A549 (cell line): ENCODE results near the gene QPRT. TPM values are rescaled to one million over a fixed set of nuclear protein-coding genes. Genes with fewer than 3 reads are reported as not detected.

Experiments used
- ATAC-seq, 2 experiments: fragments of 200-7000 bp in 1 of 2; fragments of >200 bp in 1 of 2; cut with Nextera tagmentation in 1 of 2; cut with Tn5 transposase in 1 of 2; 3 replicates each; pipeline versions ENCODE4 v1.8.0 to v1.9.1; 2018 to 2020; ENCODE audit warnings: mild to moderate bottlenecking in 1 of 2, moderate library complexity in 1 of 2
- CTCF ChIA-PET: fragments of 300-600 bp; sonication (Branson Sonifier 250); formaldehyde crosslinking; extraction: SDS; loops from one replicate; lab custom pipeline; 2021; ENCODE audit warnings: antibody characterized with exemption, inconsistent platforms; lab: Yijun Ruan, JAX
- POLR2A ChIA-PET: fragments of 350-600 bp; formaldehyde crosslinking; extraction: SDS; loops from one replicate; lab custom pipeline; 2021; ENCODE audit warnings: antibody characterized with exemption, inconsistent platforms; lab: Yijun Ruan, JAX
- DNase-seq, 2 experiments: peaks; one replicate each; pipeline versions ENCODE4 v3.0.0 to v3.0.0-alpha.2; 2011 to 2016; ENCODE audit warnings: low read depth in 1 of 2, low spot score in 1 of 2
- FAIRE-seq: peaks from 2 replicates; lab custom pipeline; 2011; peaks lifted over from hg19 to GRCh38; lab: Jason Lieb, UNC
- H3K27ac ChIP-seq, 2 experiments: fragments of >200 bp; sonication (Bioruptor Twin); formaldehyde crosslinking; 3 replicates each; pipeline ENCODE4 v1.5.1; 2016 to 2017
- H3K4me1 ChIP-seq: fragments of >200 bp; sonication (Bioruptor Twin); formaldehyde crosslinking; 3 replicates; pipeline ENCODE4 v1.6.1; 2016
- H3K4me2 ChIP-seq: fragments of >200 bp; sonication (Bioruptor Twin); formaldehyde crosslinking; 3 replicates; pipeline ENCODE4 v1.6.1; 2016
- H3K4me3 ChIP-seq: fragments of >200 bp; sonication (Bioruptor Twin); formaldehyde crosslinking; 3 replicates; pipeline ENCODE4 v1.5.1; 2016
- H3K9me3 ChIP-seq: fragments of >200 bp; sonication (Bioruptor Twin); formaldehyde crosslinking; 3 replicates; pipeline ENCODE4 v1.6.1; 2016
- CEBPB ChIP-seq, 2 experiments: fragments of >200 bp in 1 of 2; sonication (Bioruptor Twin) in 1 of 2; formaldehyde crosslinking in 1 of 2; IDR thresholded peaks; 2 replicates each; pipeline ENCODE4 v1.6.1; 2012 to 2016
- CHD4 ChIP-seq: fragments of 200-600 bp; sonication (generic); IDR thresholded peaks from 2 replicates; pipeline ENCODE4 v1.6.1; 2016; ENCODE audit warnings: antibody characterized with exemption, mild to moderate bottlenecking, borderline replicate concordance
- EHF ChIP-seq: fragments of 250-450 bp; sonication (Bioruptor Pico); IDR thresholded peaks from 2 replicates; pipeline ENCODE4 v1.5.0; 2020; ENCODE audit warnings: mild to moderate bottlenecking
- ELK1 ChIP-seq: fragments of 150-350 bp; IDR thresholded peaks from 2 replicates; pipeline ENCODE4 v1.6.1; 2014; ENCODE audit warnings: low read depth, mild to moderate bottlenecking, low read length
- EP300 ChIP-seq, 2 experiments: fragments of >200 bp; sonication (Bioruptor Twin); formaldehyde crosslinking; IDR thresholded peaks; 2 replicates in 1 of 2; 3 replicates in 1 of 2; pipeline ENCODE4 v1.6.1; 2016 to 2017
- FOSB ChIP-seq: fragments of 250-450 bp; sonication (Bioruptor Pico); IDR thresholded peaks from 2 replicates; pipeline ENCODE4 v1.5.0; 2020; ENCODE audit warnings: mild to moderate bottlenecking, moderate library complexity
- HDAC2 ChIP-seq: fragments of 200-600 bp; sonication (generic); IDR thresholded peaks from 2 replicates; pipeline ENCODE4 v1.6.1; 2016
- HEYL ChIP-seq: fragments of 250-450 bp; sonication (Bioruptor Pico); IDR thresholded peaks from 2 replicates; pipeline ENCODE4 v1.8.0; 2021; ENCODE audit warnings: mild to moderate bottlenecking, moderate library complexity
- HMGXB4 ChIP-seq: fragments of 250-450 bp; sonication (Bioruptor Pico); IDR thresholded peaks from 2 replicates; pipeline ENCODE4 v1.5.0; 2021; ENCODE audit warnings: mild to moderate bottlenecking, moderate library complexity, borderline replicate concordance
- HOXB13 ChIP-seq: fragments of 250-450 bp; sonication (Bioruptor Pico); IDR thresholded peaks from 2 replicates; pipeline ENCODE4 v1.5.0; 2020; ENCODE audit warnings: low read depth, mild to moderate bottlenecking, moderate library complexity
- JUN ChIP-seq, 2 experiments: fragments of >200 bp; sonication (Bioruptor Twin); formaldehyde crosslinking; IDR thresholded peaks; 2 replicates in 1 of 2; 3 replicates in 1 of 2; pipeline ENCODE4 v1.6.1; 2016 to 2017
- MAFK ChIP-seq: fragments of 450-650 bp; IDR thresholded peaks from 2 replicates; pipeline ENCODE4 v1.6.1; 2014; ENCODE audit not compliant: partially characterized antibody
- MAX ChIP-seq: IDR thresholded peaks from 2 replicates; pipeline ENCODE4 v1.6.1; 2012
- NPAS2 ChIP-seq: fragments of 250-450 bp; sonication (Bioruptor Pico); IDR thresholded peaks from 2 replicates; pipeline ENCODE4 v1.8.0; 2022; ENCODE audit warnings: mild to moderate bottlenecking, moderate library complexity, borderline replicate concordance
- NR3C1 ChIP-seq: fragments of >200 bp; sonication (Bioruptor Twin); formaldehyde crosslinking; IDR thresholded peaks from 3 replicates; pipeline ENCODE4 v1.6.1; 2017
- PBX3 ChIP-seq: IDR thresholded peaks from 2 replicates; pipeline ENCODE4 v1.6.1; 2012
- PHF8 ChIP-seq: fragments of 200-600 bp; sonication (generic); IDR thresholded peaks from 2 replicates; pipeline ENCODE4 v1.6.1; 2016; ENCODE audit warnings: low read depth, mild to moderate bottlenecking, antibody characterized with exemption, moderate library complexity, borderline replicate concordance
- POLR2A ChIP-seq: IDR thresholded peaks from 2 replicates; pipeline ENCODE4 v1.6.1; 2012; ENCODE audit warnings: mild to moderate bottlenecking, low read length
- POLR2AphosphoS2 ChIP-seq: conservative IDR thresholded peaks from 2 replicates; pipeline ENCODE4 v1.6.1; 2012; ENCODE audit warnings: low read length, improper control_type of control experiment, inconsistent platforms
- RARB ChIP-seq: fragments of 250-450 bp; sonication (Bioruptor Pico); IDR thresholded peaks from 2 replicates; pipeline ENCODE4 v1.8.0; 2021; ENCODE audit warnings: mild to moderate bottlenecking, moderate library complexity
- TFCP2L1 ChIP-seq: fragments of 250-450 bp; sonication (Bioruptor Pico); IDR thresholded peaks from 2 replicates; pipeline ENCODE4 v1.5.0; 2021; ENCODE audit warnings: mild to moderate bottlenecking
- USF2 ChIP-seq: fragments of 450-650 bp; IDR thresholded peaks from 2 replicates; pipeline ENCODE4 v1.6.1; 2014; ENCODE audit warnings: antibody characterized with exemption
- ZSCAN20 ChIP-seq: fragments of 250-450 bp; sonication (Bioruptor Pico); IDR thresholded peaks from 2 replicates; pipeline ENCODE4 v1.8.0; 2022; ENCODE audit warnings: mild to moderate bottlenecking, moderate library complexity
- WGBS: methylation state at CpG from one replicate; pipeline ENCODE4 v1.1.6; 2017; ENCODE audit errors: missing lambda C conversion rate; 5-methylcytosine and 5-hydroxymethylcytosine counted together
- polyA plus RNA-seq, 4 experiments: library from polyadenylated mRNA; depleted of rRNA in 3 of 4; stranded (reverse); fragments of >200 nt; fragmentation: RNase III in 1 of 4; extraction: RNeasy Plus Mini Kit Qiagen cat#74134 plus additional on column Dnase treatment in 1 of 4; gene quantifications; 2 replicates in 3 of 4; 3 replicates in 1 of 4; pipeline ENCODE4 v1.2.3, GENCODE V29; 2011 to 2017

QPRT gene
- polyA plus RNA-seq, 2 of the 4 experiments (the other 2 are of a cell fraction), result 1.7 to 2.1 TPM

GRCh38 chr16:29674188-29674587 is 4.8 kb upstream of the QPRT start:
- ATAC-seq (no peak), DNase-seq (no peak), FAIRE-seq (no peak)
- no peak for TF ChIP-seq HEYL
- TF ChIP-seq JUN (IDR thresholded peaks at IDR 0.05), result no peak
- no peak for TF ChIP-seq EP300 (IDR thresholded peaks at IDR 0.05)
- TF ChIP-seq HOXB13 (CRISPR knock-in tag), result no peak
- no peak for TF ChIP-seq FOSB
- no peak for TF ChIP-seq ZSCAN20 (CRISPR knock-in tag)
- no peak for TF ChIP-seq NPAS2
- TF ChIP-seq MAFK, result no peak
- no peak for TF ChIP-seq CEBPB (IDR thresholded peaks at IDR 0.05)
- TF ChIP-seq USF2, result no peak
- TF ChIP-seq HMGXB4, result no peak
- TF ChIP-seq PHF8, result no peak
- no peak for TF ChIP-seq POLR2AphosphoS2
- TF ChIP-seq EHF (CRISPR knock-in tag), result no peak
- 75% methylated on average over 13 of the region's 13 CpGs for WGBS
- H3K4me3 ChIP-seq, result no peak overlapping the region
- no peak overlapping the region for H3K4me2 ChIP-seq
- CTCF ChIA-PET, result interaction anchor here (1.7 to 4.7 kb wide), 3 partner anchors 10 to 26 kb away, joined by 4 to 29 read pairs (median 24); no protein-coding TSS in a partner anchor
- POLR2A ChIA-PET, result no interaction called here
- H3K9me3 ChIP-seq, result no peaks in the 10 kb centered on the region
- H3K4me1 ChIP-seq, result peaks cover 6% of the 10 kb centered on the region; the same call in 1 of the 3 replicates
- no peak overlapping the region for H3K27ac ChIP-seq

GRCh38 chr16:29675811-29676643 is 3.0 kb upstream of the QPRT start:
- FAIRE-seq (no peak), ATAC-seq (peak; percentile 80 to 92), DNase-seq (peak; percentile 37 to 46)
- WGBS, result 43% methylated on average over 3 of the region's 3 CpGs
- ChIA-PET CTCF (interaction anchor here (0.6 to 4.7 kb wide), 5 partner anchors 16 to 173 kb away, joined by 3 to 29 read pairs (median 7); no protein-coding TSS in a partner anchor), POLR2A (no interaction called here)
- no peak overlapping the region for H3K4me2 ChIP-seq
- no peak for TF ChIP-seq ELK1
- no peak for TF ChIP-seq TFCP2L1 (CRISPR knock-in tag)
- no peak for TF ChIP-seq CHD4
- no peak for TF ChIP-seq POLR2AphosphoS2
- TF ChIP-seq MAX, result no peak
- TF ChIP-seq JUN (IDR thresholded peaks at IDR 0.05), result no peak
- no peak for TF ChIP-seq POLR2A
- TF ChIP-seq HDAC2, result no peak
- no peak for TF ChIP-seq NR3C1
- TF ChIP-seq USF2, result no peak
- no peak for TF ChIP-seq PBX3
- no peak for TF ChIP-seq RARB (CRISPR knock-in tag)
- H3K4me3 ChIP-seq, result no peak overlapping the region
- H3K9me3 ChIP-seq, result no peaks in the 10 kb centered on the region
- peaks cover 10% of the 10 kb centered on the region; the same call in 1 of the 3 replicates for H3K4me1 ChIP-seq
- no peak overlapping the region for H3K27ac ChIP-seq
